GM11168 (cell line): ENCODE measurements around the gene UBXN11.
"Not testable (repeated sequence)": the region's sequence is repeated elsewhere in the genome, so short reads cannot be mapped to it uniquely, and the experiment has no call there.

Experiments used
- in situ Hi-C: fragments of 300-500 bp; cut with MboI; formaldehyde crosslinking; loops from one replicate; pipeline ENCODE4 v1.12.0; 2022; ENCODE audit warnings: low sequenced_read_pairs; ENCODE audit not compliant: unreplicated experiment

UBXN11 gene

DNA sequence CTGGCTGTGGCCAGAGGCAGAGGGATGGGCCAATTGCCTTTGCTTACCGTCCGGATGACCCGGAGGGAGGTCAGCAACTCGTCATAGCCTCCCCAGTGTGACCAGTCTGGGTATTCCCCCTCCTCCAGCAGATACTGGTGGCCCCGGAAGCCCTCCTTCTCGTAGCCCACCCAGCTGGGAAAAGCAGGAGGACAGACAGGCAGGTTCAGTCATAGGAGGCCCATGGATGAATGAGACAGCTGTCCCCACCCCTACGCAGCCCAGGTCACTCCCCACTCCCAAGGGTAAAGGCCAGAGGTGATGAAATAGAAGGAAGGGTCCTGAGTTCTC is 30.7 kb upstream of the UBXN11 start:
- in situ Hi-C loops = loop anchor here (10.0 kb wide), 1 partner anchor 682 kb away; no protein-coding TSS in a partner anchor

DNA sequence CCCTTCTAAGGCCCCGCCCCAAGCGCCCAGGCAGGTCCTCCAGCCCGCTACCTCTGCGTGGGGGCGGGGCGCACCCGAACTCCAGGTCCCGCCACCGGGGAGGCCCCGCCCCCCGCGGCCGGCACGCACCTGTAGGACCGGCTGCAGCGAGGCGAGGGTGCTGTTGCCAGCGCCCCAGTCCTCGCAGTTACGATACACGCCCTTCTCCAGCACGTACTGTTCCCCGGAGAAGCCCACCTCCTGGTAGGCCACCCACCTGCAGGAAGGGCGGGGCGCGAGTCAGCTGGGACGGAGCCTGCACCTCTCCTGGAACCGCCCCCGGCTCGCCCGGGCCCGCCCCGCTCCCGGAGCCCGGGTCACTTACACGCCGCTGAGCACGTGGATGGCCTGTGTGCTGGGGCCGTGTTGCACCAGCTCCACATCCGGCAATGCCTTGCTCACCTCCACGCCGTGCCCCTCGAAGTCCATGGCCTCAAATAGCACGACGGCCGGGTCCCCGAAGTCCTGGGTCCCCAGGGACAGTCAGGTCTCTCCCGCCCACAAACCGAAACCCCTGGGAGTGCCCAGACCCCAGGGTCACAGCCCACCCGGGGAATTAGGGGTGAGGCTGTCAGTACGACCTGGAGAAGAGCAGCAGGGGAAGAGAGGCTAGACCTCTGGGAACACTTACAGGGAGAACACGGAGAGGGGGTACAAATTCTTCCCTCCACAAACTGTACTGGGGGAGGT is 30.2 kb upstream of the UBXN11 start:
- in situ Hi-C loops = loop anchor here (10.0 kb wide), 1 partner anchor 682 kb away; no protein-coding TSS in a partner anchor

DNA sequence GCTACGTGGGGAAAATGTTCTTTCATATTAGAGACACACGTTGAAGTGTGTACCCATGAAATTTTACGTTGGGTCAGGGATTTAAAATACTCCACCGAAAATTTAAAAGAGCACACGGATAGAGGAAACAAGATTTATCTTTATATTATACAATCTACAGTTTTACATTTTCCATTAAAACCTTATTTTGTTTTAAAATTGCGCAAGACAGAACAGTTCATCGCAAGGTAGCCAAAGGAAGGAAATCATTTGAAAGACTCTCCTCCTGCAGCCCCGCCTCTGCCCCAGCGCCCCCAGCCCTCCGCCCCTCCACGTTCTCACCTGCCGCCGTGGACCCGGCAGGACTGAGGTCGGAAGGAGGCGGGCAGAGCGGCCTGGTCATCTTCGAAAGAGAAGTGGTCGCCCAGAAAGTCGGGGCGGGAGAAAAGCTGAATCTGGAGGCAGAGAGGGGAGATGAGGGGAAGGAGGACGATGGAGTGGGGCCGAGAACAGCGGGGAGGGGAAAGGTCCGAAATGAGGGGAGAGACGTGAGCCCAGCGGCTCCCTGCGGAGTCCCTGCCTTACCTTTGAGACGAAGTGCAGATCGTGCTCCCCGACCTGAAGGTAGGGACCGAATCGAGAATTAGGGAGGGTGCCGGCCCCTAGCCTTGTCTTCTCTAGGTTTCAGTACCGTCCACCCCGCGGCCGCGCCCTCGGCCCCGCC is 29.5 kb upstream of the UBXN11 start:
- in situ Hi-C loops = loop anchor here (10.0 kb wide), 1 partner anchor 681 kb away; no protein-coding TSS in a partner anchor

DNA sequence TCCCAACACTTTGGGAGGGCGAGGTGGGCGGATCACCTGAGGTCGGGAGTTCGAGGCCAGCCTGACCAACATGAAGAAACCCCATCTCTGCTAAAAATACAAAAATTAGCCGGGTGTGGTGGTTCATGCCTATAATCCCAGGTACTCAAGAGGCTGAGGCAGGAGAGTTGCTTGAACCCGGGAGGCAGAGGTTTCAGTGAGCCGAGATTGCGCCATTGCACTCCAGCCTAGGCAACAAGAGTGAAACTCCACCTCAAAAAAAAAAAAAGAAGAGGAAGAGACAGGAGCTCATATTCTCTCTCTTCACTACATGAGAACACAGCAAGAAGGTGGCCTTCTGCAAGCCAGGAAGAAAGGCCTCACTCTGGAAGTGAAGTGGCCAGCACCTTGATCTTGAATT is 26.9 kb upstream of the UBXN11 start:
- in situ Hi-C loops = loop anchor here (10.0 kb wide), 1 partner anchor 679 kb away; no protein-coding TSS in a partner anchor

DNA sequence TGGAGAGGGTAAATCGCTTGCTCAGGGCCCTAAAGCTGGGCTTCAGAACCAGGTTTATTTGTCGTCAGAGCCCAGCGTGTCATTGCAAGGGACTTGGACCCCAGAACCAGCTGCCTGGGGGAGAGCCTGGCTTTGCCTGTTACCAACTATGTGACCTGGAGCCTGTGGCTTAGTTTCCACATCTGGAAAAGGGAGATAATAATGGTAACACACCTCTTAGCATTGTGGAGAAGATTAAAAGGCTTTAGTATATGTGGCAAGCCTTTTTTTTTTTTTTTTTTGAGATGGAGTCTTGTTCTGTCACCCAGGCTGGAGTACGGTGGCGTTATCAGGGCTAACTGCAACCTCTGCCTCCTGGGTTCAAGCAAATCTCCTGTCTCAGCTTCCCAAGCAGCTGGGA is 23.8 kb upstream of the UBXN11 start:
- in situ Hi-C loops = loop anchor here (10.0 kb wide), 1 partner anchor 675 kb away; no protein-coding TSS in a partner anchor

DNA sequence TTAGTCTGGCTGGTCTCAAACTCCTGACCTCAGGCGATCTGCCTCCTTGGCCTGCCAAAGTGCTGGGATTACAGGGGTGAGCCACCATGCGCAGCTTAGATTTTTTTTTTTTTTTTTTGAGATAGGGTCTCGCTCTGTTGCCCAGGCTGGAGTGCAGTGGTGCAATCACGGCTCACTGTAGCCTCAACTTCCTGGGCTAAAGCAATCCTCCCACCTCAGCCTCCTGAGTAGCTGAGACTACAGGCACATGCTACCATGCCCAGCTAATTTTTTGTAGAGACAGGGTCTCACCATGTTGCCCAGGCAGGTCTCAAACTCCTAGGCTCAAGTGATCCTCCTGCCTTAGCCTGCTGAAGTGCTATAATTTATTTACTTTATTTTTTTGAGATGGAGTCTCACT is 22.9 kb upstream of the UBXN11 start:
- in situ Hi-C loops = not testable (repeated sequence)

DNA sequence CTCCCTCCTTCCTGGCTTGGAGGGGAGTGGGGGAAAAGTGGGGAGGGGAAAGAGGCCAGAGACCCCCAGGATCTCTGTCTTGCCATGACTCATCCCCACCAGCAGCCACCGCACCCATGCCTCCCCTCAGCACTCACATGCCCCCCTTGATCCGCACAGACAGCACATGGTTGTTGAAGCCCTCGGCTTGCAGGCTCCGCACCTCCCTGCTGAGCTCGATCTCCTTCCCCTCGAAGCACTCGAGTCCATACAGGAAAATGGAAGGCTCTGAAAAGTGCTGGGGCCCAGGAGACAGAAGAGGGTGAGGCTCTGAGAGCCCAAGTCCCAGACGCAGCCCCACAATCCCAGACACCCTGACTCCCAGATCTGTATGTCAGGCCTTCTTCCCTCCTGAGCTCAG is 22.2 kb upstream of the UBXN11 start:
- in situ Hi-C loops = no loop called here

DNA sequence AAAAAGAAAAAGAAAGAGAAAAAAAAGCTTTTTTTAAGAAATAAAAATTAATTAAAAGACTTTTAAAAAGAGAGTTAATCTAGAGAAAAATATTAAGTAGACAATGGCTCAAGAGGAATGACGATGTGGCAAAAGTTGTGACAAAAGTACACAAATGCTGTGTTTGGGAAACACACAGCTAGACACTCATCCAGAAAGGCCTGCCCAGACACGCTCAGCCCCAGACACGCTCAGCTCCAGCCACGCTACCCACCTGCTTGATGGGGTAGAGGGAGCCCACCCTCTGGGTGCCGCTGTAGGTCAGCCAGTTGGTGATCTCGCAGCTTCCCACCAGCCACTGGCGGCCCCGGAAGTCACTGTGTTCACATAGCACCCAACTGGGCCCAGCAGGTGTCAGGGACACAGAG is 21.5 kb upstream of the UBXN11 start:
- in situ Hi-C loops = no loop called here

DNA sequence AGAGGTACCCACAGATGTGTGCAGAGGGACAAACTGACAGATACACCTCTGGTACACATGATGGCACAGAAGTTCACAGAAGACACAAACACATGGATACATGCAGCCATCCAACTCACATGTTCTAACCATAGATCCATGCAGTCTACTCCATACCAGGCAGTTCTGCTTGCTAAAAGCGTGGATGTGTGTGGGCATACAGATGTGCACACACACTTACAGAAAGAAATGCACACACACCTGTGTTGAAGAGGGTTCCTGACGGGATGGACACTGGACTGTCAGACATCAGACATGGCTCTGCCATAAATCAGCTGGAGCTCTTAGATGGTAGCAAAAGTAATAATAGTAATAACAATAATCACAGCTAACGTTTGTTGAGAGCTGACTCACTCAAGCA is 18.1 kb upstream of the UBXN11 start:
- in situ Hi-C loops = loop anchor here (5.0 kb wide), 1 partner anchor 47 kb away; no protein-coding TSS in a partner anchor

DNA sequence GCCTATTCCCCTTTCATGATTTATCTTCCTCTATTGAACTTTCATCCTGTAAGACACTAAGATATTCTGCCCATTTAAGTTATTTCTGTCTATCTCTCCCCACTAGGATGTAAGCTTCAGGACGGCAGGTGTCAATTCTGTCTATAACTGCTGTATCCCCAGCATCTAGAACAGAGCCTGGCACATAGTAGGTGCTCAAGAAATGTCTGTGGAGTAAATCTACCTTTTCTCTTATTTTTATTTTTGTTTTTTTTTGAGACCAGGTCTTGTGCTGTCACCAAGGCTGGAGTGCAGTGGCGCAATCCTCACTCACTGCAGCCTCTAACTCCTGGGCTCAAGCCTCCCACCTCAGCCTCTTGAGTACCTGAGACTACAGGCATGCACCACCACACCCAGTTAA is 16.9 kb upstream of the UBXN11 start:
- in situ Hi-C loops = loop anchor here (5.0 kb wide), 1 partner anchor 46 kb away; no protein-coding TSS in a partner anchor

DNA sequence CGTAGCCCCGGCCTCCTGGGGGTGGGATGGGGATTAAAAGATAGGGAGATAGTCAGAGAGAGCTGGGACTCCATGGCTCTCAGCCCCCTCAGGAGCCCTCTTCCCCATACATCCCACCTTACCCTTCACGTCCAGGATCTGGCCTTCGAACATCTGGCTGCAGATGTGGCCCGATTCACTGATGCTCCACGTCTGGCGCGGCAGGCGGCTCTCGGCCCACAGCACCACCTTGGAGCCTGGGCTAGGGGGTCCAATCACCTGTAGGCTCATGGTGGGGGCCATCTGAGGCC is 15.6 kb upstream of the UBXN11 start:
- in situ Hi-C loops = loop anchor here (5.0 kb wide), 1 partner anchor 45 kb away; no protein-coding TSS in a partner anchor

DNA sequence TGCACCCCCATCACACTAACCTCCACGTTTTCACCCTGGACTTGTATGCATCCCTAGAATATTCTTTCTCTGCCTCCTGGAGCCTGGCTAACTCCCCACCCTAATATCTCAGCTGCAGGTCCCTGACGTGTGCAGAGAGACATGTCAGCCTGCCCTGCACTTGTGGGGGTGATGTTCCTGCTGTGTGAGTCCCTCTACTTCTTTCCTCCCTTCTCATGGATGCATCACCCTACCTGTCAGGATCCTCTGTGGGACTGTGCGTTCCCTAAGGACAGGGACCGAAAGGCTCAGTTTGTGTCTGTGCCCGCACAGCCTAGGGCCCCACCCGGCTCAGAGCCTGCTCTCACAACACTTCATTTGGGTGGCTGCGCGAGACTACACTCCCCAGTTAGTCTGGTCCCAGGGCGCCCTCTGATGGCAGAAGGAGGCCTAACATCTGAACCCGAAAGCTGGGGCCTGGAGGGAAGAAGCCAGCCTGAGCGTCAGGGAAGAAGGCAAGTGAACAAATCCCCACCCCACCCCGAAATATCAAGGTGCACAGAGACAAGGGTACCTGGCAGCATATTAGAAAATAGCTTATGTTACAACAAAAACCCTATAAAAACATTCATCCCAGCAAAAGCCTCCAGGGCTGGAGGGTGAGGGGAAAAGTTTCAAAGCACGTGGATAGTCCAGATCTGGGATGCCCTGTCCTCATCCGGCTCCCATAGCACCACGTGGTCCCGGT is 15.0 kb upstream of the UBXN11 start:
- in situ Hi-C loops = loop anchor here (5.0 kb wide), 1 partner anchor 44 kb away; no protein-coding TSS in a partner anchor

DNA sequence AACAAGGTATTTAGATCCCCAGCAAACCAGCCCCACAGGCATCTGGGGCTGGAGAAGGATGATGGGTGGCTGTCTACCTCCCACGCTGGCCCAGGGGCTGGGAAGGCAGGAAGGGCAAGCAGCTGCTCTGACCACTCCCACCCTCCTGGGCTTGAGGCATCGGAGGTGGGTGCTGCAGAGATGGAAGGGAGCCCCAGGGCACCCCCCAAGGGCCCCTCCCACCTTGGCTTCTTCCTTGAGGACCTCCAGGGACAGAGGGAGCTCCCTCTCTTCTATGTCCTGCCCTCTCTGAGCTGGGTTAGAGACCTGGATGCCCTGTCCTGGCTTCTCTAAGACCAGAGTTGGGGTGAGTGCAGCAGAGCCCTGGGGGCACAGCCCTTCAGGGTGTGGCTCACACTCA is 14.5 kb upstream of the UBXN11 start:
- in situ Hi-C loops = loop anchor here (5.0 kb wide), 1 partner anchor 44 kb away; no protein-coding TSS in a partner anchor

DNA sequence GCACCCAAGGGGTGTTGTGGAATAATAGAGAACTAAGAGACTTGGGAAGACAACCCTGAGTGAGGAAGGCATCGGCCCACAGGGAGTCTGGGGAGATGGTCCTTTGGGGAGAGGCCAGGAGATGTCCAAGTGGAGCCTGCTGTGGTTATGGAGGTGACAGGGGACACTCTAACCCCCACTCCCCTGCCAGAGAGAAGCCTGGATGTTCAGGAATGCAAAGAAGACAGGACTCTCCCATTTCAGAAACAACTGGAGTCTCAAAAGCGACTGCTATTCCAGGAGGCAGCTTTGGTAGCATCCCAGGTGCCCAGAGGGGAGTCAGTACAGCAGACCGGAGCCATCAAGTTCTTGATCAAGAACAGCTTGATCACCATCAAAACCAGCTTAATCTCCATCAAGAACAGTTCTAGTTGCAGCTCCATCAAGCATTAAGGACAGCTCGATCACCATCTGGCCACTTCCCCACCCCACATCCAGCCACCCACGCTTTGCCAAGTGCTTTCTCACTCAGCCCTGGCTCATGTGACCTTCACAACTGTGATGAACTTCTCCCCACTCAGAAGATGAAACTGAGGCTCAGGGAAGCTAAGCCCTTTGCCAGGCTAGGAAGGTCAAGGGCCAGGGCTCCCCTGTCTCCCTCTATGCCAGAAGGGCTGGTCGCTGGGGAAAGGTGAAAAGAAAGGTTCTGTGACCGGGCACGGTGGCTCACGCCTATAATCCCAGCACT is 12.1 kb upstream of the UBXN11 start:
- in situ Hi-C loops = no loop called here

DNA sequence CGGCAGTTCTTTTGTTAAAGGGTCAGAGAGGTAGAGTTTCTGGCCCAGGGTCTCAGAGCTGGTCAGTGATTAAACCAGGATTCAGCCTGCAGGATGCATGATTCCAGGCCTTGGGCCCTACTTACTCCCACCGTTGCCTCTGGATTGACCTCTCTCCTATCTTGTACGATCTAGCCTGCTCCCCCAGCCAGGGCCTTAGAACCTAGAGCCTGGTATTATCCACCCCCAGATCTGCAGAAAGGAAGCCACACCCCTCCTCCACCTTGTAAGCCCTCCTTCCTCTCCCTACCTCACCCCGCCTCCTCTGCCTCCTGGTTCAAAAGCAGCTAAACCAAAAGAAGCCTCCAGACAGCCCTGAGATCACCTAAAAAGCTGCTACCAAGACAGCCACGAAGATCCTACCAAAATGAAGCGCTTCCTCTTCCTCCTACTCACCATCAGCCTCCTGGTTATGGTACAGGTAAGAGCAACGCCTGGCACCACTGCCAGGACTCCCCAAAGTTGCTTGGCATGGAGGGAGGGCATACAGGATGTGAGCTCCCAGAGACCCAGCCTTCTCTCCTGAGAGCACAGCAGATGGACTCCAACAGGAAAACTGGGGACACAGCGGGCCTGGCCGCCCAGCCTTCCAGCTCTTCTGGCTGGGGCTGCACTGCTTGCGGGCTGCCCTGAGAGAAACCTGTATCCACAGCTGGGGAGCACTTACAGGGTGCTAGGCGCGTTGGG is 11.3 kb upstream of the UBXN11 start, which contains the start of gene CD52:
CD52 (plus strand) TSS at position 347 of the 726 bp plus-strand sequence; CDS start at position 407, 60 bp downstream.
- in situ Hi-C loops = no loop called here

DNA sequence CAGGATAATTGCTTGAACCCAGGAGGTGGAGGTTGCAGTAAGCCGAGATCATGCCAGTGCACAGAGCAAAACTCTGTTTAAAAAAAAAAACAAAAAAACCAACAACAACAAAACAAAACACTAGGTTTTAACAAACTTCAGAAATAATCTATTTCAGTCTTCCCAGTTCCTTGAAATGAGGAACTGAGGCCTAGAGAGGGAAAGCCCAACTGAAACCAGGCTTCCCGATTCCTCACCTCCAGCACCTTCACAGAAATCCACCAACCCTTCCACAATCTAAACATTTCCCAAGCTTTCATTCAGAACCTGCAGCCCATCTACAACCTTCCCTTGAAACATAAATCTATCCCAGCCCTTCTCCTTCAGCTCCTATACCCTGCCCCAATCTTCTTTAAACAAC is 10.7 kb upstream of the UBXN11 start:
- in situ Hi-C loops = no loop called here

DNA sequence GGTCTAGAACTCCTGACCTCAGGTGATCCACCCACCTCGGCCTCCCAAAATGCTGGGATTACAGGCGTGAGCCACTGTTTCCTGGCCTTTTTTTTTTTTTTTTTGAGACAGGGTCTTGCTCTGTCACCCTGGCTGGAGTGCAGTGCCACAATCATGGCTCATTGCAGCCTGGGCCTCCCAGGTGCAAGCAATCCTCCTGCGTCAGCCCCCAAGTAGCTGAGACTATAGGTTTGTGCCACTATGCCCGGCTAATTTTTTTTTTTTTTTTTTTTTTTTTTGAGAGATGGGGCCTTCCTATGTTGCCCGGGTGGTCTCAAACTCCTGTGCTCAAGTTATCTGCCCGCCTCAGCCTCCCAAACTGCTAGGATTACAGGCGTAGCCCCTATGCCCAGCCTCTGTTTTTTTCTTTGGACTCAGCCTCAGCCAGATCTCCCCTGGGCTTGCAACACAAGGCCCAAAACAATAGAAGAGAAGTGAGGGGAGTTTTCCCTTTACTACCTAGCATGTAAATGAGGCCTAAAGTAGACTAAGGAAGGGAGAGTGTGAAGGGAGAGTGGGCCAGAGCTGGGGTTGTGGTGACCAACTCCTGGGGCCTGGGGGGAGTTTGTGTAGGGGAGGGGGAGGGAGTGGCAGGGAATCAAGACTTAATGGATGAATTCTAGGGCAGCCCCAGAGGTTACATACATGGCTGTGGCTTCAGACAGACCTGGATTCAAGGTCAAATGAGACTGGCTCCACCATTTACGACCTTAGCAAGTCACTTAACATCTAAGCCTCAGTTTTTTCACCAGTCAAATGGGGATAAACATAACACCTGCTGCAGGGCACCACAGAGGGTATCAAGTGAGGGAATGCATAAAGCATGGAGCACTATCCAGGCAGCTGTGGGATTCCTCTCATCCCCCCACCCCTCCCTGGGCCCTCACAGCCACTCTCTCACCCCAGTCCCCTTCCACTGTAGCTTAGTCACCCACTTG is 9.7 kb upstream of the UBXN11 start:
- in situ Hi-C loops = no loop called here

DNA sequence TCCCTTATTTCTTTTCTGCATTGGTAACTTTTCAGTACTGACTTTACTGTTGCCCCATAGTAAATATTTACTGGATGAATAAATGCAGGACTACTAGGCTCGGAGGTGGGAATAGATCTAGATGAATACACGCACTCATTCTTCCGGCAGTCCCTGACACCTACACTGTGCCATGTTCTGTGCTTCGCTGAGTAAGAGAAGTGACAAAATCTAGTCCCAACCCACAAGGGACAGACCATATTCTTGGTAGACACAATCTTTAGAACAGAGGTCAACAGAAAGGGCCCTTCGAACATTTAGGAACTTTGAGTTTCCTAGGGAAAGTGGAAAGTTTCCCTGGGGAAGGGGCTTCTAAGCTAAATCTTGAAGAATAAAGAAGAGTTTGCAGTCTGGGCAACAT is 8.1 kb upstream of the UBXN11 start:
- in situ Hi-C loops = no loop called here
